Astrocyte of the hippocampus (primary cell): ENCODE results near the gene CASR.

Experiments used
- DNase-seq: peaks from one replicate; pipeline ENCODE4 v3.0.0; 2011; ENCODE audit warnings: low read depth, low spot score

CASR gene

DNA sequence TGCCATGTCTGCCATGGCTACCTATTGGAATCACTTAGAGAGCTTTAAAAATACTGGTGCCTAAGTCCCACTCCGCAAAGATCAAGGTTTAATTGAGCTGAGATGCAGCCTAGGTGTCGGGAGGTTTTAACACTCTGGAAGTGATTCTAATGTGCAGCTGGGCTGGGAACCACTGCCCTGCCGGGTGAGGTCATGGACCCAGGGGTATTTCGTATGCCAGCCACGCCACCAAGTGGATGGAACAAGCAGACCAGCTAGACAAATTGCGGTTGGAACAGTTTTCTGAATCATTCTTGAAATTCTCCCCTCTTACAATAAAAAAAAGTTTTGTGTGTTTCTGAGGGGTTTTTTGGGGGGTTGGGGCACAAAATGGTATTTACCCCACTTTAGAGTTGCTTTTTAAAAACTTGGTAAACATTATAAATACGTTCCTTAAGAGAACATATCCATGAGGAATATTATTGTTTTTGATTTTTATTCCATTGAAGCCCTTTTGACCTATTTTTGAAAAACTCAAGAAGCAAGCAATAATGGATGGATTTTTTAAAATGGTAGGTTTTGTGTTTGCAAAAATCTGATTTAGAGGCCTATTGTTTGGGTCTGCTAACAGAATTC lies 75.4 kb downstream of the CASR start:
- DNase-seq, result peak; percentile 84

GRCh38 chr3:122260206-122260605 lies 76.7 kb downstream of the CASR start:
- no peak for DNase-seq

- DNase-seq, result no peak
Observed at GRCh38 chr3:122263058-122263457, 79.6 kb downstream of the CASR start.

DNA sequence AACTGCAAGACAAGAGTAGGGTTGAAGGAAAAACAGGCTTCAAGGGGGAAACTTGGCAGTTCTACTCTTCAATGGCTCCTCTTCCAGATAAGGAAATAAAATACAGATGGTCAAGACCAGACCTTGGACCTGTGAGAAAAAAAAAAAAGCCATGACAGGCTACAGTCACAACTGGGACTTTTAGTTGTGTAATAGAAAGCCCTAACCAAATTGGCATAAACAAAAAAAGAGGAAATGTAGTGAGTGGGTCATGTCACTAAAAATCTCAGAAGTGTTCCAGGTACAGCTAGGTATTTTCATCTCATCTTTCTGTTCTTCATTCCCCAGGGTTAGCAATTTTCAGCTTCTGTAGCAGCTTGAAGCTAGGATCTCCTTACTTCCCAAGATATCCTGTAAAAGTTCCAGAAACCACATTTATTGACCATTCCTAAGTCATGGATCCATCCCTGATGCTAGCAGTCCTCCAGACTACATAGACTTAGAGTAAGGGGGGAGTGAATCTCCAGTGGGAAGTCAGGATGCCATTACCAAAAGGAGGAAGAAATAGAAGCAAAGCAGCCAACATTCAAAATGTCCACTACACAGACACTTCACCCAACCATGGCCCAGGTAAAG lies 80.6 kb downstream of the CASR start:
- no peak for DNase-seq

DNA sequence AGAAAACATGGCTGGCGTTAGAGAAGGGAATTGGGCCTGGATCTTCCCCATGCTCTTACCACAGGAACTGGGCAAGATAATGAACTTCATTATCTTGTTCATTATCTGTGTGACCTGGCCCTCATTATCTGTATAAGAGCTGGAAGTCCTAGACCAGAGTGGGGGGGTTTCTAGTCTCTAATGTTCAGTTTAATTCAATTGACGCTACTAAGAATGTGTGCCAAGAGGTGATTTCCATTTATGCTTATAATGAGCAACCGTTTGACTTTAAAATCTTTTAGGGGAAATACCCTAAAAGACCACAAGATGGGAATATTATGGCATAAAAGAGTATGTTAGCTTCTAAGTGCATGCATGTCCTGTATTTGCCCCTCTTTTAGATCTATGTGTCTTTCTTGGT lies 82.5 kb downstream of the CASR start:
- no peak for DNase-seq

DNA sequence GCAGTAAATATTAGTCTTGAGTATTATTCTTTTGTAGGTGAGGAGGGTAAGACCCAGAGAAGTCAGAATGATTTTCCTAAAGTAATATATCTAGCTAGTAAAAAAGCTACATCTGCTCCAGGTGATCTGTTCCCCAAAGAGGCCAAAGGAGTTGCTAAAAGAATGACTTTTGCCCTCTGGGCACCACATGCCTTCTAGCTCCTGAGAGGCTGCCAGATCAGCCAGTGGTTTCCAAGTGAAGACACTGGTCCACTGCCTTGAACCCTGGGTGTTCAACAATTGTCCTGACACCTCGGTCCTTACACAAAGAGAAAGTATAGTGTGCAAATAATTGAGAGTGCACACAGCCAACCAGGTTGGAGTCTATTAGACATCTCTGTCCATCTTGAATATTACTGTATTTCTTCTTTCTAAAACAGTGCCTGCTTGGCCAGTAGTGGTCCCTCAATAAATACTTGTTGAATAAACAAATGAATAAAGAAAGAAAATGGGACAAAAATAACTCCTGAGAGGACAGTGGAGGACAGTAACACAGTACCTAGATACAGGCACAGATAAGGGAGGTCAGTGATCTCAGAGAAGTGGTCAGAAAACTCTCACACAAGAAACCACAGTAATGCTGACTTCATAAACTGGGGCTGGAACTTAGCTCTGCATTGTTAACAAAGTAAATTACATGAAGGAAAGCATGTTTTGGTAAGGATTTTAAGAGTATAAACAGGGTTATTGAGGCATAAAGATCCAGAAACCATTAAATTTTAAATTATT lies 85.0 kb downstream of the CASR start:
- no peak for DNase-seq

- DNase-seq, result no peak
Observed at GRCh38 chr3:122269045-122269444, 85.6 kb downstream of the CASR start.

DNA sequence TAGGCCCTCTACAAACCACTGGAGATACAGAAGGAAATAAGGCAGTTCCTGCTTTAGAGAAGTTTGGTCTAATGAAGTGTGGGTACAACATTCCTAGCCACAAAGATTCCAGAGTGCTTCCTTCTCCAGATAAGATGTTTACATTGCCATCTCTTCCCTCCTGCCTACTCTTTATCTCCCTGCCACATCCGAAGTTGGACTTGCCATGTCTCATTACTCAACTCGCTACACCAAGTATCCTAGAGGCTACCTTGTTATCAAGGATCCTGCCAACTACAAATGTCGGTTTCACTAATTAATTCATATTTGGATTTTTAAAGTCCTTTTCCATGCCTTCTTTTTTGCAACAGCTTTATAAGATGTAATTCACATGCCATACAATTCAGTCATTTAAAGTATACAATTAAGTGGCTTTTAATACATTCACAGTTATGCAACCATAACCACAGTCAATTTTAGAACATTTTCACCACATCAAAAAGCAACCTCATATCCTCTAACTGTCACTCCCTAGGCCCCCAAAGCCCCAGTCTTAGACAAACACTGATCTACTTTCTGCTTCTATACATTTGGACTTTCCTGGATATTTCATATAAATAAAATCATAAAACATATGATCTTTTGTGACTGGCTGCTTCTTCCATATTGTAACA lies 87.9 kb downstream of the CASR start:
- DNase-seq, result no peak

GRCh38 chr3:122272879-122273278 lies 89.4 kb downstream of the CASR start:
- no peak for DNase-seq

DNA sequence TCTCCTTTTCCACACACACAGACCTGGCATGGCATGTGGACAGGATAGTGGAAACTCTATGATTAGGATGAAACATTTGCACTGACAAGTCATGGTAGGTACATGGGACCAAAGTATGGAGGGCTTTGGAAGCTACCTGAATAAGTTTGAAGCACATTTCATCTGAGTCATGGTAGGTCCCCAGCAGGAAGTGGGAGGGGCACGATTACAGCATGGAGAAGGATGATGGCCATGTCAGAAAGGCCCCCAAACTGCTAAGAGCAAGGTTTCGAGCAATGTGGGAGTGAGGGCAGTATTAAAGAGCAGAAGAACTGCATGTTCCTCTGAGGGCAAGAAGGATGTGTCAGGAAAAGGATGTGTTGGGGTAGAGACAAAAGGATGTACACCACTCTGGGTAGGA lies 90.0 kb downstream of the CASR start:
- no peak for DNase-seq

GRCh38 chr3:122281891-122282290 lies 98.4 kb downstream of the CASR start:
- no peak for DNase-seq

DNA sequence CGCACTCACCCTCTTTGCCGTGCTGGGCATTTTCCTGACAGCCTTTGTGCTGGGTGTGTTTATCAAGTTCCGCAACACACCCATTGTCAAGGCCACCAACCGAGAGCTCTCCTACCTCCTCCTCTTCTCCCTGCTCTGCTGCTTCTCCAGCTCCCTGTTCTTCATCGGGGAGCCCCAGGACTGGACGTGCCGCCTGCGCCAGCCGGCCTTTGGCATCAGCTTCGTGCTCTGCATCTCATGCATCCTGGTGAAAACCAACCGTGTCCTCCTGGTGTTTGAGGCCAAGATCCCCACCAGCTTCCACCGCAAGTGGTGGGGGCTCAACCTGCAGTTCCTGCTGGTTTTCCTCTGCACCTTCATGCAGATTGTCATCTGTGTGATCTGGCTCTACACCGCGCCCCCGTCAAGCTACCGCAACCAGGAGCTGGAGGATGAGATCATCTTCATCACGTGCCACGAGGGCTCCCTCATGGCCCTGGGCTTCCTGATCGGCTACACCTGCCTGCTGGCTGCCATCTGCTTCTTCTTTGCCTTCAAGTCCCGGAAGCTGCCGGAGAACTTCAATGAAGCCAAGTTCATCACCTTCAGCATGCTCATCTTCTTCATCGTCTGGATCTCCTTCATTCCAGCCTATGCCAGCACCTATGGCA lies 100.5 kb downstream of the CASR start:
- no peak for DNase-seq

GRCh38 chr3:122284486-122284885 lies 101.0 kb downstream of the CASR start:
- DNase-seq, result no peak

DNA sequence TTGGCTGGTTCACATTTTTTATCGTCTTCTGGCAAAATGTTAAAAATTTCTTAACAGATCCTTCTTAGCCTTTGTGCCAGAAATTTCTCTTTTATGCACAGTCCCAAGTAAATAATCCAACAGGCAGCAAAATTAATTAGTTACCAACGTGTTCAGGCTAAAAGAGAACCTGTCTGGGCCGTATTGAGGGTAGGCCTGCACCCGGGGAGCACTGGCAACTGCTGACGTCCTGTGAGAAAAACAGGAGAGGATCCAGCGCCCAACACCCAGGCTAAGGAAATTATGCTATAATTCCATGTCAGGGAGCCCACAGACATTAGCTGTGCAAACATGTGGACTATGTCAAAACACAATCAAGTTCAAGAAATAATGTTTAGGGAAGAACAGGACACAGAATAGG lies 110.9 kb downstream of the CASR start:
- DNase-seq, result no peak

GRCh38 chr3:122295266-122296062 lies 112.0 kb downstream of the CASR start:
- DNase-seq, result no peak

- DNase-seq, result no peak
Observed at GRCh38 chr3:122298239-122298638, 114.8 kb downstream of the CASR start.

- no peak for DNase-seq
Observed at GRCh38 chr3:122299215-122299614, 115.7 kb downstream of the CASR start.

DNA sequence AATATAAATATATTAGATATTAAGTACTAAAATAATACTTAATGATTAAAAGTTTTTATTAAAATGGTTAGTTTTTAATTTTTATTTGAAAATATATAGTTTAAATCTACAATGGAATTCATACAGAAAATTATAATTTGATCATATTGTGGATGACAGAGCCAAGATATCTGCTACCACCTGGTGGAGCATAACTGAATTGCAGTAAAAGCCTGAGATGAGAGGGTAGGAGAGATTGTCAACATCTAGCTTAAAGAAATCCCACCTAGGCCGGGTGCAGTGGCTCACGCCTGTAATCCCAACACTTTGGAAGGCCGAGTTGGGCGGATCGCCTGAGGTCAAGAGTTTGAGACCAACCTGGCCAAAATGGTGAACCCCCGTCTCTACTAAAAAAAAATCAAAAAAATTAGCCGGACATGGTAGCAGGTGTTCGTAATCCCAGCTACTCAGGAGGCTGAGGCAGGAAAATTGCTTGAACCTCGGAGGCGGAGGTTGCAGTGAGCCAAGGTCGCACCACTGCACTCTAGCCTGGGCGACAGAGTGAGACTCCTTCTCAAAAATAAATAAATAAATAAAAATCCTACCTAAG lies 116.5 kb downstream of the CASR start:
- peak; percentile 17 for DNase-seq

DNA sequence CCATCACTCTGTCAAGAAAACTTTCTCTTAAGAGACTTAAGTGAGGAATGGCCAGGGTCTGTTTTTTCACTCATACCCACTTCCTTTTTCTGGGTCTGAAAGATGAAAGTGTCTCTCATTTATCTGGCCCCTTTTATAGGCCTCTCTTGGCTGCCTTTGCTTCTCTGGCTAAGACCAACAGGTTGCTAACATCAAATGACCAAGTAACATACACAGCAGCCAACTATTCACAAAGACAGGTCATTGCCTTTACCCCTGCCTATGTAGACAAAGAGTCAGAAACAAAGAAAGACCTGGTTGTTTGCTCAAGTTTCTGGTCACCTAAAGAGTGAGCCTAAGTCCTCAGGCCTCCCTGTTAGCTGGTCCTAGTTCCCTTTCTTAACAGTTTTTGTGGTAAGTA lies 117.6 kb downstream of the CASR start:
- DNase-seq, result no peak

DNA sequence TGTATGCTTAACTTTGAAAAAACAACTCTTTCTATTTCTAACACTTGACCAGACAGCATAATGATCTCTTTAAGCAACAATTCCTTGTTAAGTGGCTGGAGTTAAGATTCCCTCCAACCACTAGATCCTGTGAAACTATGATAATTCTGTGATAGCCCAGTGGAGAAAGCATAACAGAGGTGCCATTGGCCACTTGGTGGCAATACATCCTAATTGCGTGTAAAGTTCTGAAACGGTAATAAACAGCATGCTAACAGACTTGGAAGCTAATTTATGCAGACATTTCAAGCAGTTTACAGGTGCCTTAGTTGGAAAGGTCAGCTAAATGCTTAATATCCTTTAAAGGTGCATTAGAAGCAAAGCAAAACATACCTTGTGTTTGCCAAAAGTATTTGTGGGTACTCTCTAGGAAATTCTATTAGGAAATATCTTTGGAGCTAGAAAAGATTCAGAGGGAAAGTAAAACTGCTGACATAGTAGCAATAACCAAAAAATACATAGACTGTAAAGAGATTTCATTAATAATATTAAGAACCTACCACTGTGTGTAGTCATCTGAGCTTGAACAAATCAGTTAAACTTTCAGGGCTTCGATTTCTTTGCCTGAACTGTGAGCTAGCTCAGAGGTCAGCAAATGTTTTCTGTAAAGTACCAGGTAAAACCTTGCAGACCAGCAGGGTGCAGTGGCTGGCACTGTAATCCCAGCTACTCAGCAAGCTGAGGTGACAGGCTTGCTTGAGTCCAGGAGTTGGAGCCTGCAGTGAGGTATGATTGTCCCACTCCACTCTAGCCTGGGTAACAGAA lies 122.6 kb downstream of the CASR start:
- DNase-seq, result peak; percentile 5
